ENCODE results near the gene DMC1.

DMC1 gene

GRCh38 chr22:38567531-38568285 is 2.3 kb downstream of the DMC1 start:
- no peak for DNase-seq (ENCODE audit: low read depth in 2 of 2)

DNA sequence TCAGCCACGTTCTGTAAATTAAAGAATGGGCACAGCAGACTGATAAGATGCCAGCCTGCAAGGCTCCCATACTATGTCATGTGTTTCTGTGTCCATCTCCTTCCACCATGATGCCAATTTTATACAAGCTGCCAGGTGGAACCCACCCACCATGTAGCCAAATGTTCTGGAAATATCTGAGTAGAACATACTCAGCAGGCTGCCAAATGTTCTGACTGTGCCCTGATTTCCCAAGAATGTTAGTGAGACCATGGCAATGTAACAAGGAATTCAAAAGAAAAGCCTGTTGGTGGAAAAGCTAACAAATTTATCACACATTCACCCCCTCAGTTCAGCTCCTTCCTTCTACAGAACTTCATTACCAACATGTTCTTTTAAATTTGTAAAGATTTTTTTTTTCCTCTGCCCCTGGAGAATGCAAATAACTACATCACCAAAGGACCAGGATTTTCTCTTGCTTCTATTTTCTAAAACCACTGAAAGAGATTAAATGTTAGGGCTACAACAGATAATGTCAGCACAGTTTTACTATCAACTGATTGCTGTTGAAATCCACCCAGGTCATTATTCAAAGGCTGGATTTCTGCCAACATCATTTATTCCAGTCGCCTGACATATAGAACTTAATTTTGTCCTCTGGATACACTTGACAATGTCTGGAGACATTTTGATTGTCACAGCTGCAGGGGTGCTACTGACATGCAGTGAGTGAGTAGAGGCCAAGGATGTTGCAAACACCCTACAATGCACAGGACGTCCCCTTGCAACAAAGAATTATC is 3.1 kb downstream of the DMC1 start:
- DNase-seq (ENCODE audit: low read depth in 2 of 2), result no peak

GRCh38 chr22:38565441-38565840 is 4.5 kb downstream of the DMC1 start:
- no peak for DNase-seq (ENCODE audit: low read depth in 2 of 2)

DNA sequence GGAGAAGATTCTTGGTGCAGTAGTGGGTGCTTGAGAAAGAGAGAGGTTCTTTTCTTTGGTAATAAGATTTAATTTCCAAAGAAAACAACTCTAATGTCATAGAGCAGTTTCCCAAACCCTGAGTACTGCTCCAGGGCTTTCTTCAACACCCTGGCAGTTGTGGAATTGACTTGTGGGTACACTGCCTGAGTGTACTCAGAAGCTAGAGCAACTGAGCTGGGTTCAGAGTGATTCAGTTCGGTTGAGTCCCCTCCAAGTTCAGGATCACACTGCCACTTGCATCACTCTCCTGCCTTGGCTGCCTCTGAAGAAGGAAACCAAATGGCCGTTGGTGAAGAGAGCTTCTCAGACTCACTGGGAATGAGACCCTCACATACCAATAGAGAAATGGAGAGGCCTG is 5.3 kb downstream of the DMC1 start:
- no peak for DNase-seq (ENCODE audit: low read depth in 2 of 2)

- no peak for DNase-seq (ENCODE audit: low read depth in 2 of 2)
Measured at GRCh38 chr22:38554281-38554680, 15.7 kb downstream of the DMC1 start.

DNA sequence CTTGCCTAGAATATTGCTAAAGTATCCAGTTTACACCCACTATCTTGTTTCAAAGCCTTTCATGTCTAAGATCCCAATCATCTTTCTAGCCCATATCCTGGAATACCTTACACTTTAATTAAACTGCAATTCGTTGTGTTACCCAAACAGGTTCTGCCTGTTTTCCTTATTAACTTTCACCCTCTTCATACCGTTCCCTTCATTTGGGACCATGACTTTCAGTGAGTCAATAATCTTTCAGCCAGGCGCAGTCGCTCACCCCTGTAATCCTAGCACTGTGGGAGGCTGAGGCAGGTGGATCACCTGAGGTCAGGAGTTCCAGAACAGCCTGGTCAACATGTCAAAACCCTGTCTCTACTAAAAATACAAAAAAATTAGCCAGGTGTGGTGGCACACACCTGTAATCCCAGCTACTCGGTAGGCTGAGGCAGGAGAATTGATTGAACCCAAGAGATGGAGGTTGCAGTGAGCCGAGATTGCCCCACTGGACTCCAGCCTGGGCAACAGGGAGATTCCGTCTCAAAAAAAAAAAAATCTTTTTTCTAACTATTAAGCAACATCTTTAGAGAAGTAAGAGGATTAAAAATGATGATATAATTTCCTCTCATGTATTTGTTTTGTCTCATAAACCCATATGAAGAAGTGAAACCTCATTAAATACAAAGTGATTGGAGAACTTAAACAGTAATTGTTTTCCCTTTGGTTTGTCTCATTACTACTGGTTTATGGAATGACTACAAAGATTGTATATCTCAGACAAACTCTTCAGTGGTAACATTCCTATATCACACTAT is 20.7 kb downstream of the DMC1 start:
- DNase-seq (ENCODE audit: low read depth in 2 of 2), result no peak

DNA sequence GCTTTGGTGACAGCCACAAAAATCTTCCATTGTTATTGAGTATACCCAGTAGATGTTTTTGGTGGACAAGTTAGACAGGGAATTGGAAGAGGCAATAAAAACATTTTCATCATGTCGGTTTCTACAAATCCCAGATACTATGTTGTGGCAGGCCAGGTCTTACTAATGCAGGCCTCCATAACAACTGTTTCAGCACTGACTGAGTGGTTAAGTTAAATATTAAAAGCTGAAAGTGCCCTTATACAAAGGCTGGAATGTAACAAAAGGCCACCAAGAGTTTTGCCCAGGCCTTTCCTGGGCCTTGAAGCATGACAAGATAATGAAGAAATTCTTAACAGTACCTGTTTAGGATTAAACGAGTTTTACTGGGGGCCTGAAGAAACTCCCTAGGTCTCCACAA is 29.3 kb downstream of the DMC1 start:
- no peak for DNase-seq (ENCODE audit: low read depth in 2 of 2)

DNA sequence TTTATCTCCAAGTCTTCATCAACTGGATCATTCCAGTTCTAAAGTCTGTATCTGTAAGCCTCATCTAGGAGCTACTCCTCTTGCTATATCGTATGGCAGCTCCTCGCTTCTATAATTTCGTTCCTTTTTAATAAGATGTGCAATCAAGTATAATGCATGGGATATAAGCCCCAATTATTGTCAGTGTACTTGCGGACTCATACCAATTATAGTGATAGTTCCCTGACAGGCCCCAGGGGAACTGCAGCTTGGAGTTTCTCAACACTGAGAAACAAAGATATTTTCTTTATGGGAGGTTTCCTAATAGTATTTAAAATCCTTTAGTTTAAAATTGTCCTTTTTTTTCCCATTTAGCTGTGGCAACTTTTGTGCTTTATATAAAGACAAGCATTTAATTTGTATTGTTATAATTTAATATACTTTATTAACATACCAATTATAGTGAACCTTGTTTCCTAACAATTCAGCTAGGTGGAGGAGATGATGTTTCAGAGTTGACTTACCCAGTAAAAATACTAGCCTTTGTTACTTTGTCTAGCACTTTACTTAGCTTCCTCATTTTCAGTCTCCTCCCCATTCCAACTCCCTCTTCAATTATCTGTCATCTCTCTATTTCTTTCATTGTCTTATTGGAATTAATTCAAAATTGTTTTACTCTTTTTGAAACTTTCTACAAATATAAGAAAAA is 38.6 kb downstream of the DMC1 start:
- DNase-seq (ENCODE audit: low read depth in 2 of 2), result no peak

DNA sequence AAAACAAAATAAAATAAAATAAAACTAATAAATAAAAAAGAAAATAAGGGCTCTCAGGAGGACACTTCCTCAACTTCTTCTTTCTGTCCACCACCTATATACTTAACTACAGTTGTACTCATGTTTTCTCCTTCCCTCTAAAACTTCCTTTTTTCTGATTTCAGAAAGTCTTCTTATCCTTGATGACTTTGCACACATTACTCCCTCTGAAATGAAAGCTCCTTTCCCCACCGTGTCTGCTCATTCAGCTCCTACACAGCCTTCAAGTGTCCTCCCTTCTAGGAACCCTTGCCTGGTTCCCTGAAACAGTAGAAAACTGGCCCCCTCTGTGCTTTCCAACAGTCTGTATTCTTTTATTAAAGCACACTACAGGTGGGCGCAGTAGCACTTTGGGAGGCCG is 45.6 kb downstream of the DMC1 start:
- DNase-seq (ENCODE audit: low read depth in 2 of 2), result no peak

DNA sequence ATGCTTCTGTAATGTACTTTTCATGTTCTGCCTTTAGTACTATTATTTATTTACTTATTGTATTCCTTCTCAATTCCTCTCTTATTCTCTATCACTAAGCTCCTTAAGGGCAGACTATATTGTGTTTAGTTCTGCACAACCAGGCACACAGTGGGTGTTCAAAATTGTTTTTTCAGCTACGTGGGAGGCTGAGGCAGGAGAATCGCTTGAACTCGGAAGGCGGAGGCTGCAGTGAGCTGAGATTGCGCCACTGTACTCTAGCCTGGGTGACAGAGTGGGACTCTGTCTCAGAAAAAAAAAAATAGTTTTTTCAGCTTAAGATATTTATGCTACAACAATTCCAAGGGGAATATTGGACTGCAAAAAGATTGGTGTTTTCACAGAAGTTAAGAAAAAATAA is 46.5 kb downstream of the DMC1 start:
- DNase-seq (ENCODE audit: low read depth in 2 of 2), result no peak

DNA sequence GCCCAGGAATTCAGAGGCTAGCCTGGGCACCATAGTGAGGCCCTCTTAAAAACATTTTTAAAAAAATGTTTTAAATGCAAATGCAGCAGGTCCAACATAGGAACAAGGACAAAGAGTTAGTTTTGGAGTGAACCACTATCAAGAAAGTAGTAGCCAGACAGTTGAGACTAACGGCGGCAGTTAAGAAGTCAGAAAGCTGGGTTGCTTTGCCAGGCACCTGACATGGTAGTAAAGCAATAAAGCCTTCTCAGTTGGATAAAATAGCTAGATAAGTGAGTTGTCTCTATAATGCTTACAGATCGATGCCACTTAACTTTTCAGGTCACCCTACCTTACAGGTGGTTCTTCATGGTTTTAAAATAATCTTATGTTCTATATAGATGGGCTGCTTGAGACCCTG is 47.0 kb downstream of the DMC1 start:
- no peak for DNase-seq (ENCODE audit: low read depth in 2 of 2)

- no peak for DNase-seq (ENCODE audit: low read depth in 2 of 2)
Measured at GRCh38 chr22:38519453-38520250, 50.3 kb downstream of the DMC1 start.

DNA sequence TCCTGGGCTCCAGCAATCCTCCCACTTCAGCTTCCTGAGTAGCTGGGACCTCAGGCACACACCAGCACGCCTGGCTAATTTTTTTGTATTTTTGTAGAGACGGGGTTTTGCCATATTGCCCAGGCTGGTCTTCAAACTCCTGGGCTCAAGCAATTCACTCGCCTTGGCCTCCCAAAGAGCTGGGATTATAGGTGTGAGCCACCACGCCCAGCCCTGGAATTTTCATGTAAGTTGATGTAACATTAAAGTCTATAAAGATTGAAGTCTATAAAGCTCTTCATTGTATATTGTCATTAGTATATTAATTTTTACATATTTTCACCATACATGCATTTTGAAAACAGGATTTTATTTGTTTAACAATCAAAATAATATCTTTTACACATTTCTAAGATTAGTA is 51.4 kb downstream of the DMC1 start:
- DNase-seq (ENCODE audit: low read depth in 2 of 2), result no peak

DNA sequence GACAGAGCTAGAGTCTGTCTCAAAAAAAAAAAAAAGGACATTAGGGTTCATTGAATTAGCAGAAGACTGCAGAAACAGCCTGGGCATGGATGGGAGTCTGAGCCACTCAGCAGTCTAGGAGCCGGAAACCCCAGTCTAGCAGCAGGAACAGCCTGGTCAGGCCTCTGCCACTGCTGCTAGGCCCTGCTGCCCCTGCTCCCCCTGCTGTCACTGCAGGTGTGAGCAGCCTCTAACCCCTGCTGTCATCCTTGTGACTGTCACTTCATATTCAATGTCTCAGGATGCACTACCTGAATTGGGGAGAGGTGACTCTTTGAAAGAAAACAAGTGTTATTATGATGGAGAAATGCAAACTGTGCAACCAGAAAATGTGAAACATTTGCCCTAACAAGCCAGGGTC is 56.9 kb downstream of the DMC1 start:
- DNase-seq (ENCODE audit: low read depth in 2 of 2), result no peak

DNA sequence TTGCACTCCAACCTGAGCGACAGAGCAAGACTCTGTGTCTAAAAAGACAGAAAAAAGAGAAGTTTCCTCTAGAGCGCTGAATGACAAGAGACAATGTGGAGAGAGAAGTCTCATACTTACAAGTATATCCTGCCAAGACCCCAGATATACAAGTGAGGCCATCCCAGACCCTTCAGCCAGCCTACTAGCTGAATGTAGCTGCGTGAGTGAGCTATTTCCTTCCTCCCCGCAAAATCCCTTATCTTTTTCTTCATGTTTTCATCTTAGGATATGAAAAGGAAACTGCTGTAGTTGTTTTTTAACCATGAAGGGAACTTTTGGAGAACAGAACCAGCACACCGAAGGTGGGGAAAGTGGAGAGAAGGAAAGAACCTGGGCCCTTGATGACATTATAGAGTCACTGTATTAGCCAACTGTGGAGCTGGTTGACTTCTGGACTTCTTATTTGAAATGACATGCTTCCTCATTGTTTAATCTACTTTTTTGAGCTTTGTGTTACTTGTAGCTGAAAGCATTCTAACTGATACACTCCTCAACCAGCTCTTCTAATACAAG is 59.5 kb downstream of the DMC1 start:
- DNase-seq (ENCODE audit: low read depth in 2 of 2), result no peak

DNA sequence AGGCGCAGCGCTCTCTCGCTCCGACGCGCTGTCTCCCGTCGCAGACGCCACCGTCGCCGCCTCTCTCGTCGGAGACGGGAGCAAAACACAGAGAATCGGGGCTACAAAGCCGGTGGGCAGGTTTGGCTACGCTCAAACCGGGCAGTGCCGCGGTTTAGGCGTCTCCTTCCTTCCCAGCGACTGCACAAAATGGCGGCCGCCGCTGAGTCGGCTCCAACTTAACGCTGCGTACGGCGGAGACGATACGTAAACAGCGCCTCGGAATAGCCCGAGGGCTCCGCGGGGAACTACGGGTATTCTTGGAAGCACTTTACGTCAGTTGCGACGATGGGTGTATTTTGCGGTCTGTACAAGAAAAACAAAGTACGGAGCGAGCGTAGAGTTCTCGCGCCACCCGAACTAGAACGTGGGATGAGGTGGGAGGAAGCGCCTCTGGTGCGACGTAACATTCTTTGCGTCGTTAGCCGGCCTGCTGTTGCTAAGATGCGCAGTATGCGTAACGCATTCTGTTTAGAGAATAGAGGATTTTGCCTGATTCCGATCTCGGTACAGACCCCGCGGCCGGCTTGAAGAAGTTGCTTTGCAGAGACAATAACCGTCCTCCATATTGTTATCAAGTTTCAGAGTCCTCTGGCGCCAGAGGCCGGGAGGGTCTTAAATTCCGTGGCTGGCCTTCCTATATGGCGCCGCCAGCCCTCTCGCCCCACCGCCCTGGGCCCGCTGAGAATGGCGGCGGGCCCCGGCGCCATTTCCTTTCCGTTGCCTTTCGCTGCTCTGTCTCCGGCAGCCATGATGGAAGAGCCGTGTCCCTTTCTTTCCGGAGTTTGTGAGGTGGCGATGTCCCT is 63.6 kb downstream of the DMC1 start, which contains the start of gene DDX17:
DDX17 (minus strand) TSS at position 194 of the 845 bp plus-strand sequence.
- DNase-seq (ENCODE audit: low read depth in 2 of 2), result peak; percentile 92 to 95

DNA sequence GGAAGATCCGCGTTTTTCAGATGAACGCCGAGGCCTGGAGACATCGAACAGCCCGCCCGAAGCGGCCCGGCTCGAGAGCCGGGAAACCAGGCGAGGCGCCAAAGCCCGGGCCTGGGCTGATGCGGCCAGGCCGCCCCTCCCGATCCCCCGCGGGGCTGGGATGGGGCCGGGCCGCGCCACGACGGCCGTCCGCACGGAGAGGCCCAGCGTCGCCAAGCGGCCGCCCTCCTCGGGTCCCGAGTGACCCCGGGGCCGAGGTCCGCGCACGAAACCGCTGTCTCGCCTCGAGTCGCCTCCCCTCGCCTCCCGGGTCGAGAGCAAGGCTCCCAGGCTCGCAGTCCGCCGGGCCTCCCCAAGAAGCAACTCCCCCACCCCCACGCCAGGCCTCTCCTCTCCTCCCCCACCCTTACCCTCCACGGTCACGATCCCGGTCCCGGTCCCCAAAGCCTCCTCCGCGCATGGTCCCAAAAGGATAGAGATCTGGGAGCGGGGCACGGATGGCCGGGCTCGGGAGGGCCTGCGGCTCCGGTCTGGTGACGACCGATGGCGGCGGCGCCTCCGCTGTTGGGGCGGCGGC is 64.4 kb downstream of the DMC1 start:
- peak; percentile 39 to 44 for DNase-seq (ENCODE audit: low read depth in 2 of 2)

DNA sequence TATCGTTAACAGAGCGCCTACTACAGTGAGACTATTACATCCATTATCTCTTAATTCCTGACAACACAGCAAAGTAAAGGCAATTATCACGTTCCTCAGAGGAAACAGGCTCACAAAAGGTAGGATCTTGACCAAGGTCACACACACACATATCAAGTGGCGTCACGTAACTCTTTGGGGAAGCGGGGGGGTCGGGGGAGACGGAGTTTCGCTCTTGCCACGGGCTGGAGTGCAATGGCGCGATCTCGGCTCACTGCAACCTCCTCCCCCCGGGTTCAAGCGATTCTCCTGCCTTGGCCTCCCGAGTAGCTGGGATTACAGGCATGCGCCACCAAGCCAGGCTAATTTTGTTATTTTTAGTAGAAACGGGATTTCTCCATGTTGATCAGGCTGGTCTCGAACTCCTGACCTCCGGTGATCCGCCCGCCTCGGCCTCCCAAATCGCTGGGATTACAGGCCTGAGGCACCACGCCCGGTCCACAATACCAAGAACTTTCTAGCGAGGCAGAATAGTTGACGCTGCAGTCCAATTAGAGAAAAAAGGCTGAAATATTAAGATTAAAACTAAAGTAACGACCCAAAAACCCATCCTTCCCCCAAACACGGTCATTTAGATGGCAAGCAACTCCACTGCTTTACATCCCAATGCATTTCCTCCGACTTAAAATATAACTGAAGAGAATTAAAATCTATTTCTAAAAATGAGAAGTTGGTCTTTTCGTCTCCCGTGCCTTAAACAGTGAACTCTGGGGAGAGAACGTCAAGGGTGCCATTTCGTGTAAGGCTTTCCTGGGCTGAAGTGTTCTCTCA is 65.0 kb downstream of the DMC1 start:
- DNase-seq (ENCODE audit: low read depth in 2 of 2), result peak; percentile 36 to 55

DNA sequence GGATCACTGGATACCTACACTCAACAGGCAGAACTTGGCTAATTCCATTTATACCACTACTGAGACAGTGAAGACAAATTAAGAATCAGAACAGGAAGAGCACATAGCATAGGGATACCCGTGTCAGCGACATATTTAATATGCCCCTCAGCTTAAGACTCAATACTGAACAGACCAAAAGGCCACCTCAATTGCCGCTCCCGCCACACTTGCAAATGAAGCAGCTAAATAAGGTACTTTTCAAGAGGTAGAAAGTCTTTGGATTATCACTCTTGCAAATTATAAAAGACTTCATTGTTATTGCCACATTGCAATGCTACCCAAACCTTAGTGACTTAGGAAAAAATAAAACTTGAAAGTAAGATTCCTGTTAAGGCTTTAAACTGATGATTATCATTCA is 67.0 kb downstream of the DMC1 start:
- no peak for DNase-seq (ENCODE audit: low read depth in 2 of 2)
